ENCODE data around the gene SYT9.
A peak's percentile ranks its signal among the peaks of the same experiment; 100 is the strongest.

The SYT9 gene

GRCh38 chr11:7428196-7428595, 176.5 kb downstream of the SYT9 start:
- no peak for DNase-seq

- DNase-seq = no peak
These were observed 178.8 kb downstream of the SYT9 start for GRCh38 chr11:7430496-7430895.

- DNase-seq = no peak
These were observed 183.5 kb downstream of the SYT9 start for GRCh38 chr11:7435176-7435575.

GRCh38 chr11:7436146-7436545, 184.4 kb downstream of the SYT9 start:
- DNase-seq = no peak

GRCh38 chr11:7436657-7437056, 185.0 kb downstream of the SYT9 start:
- DNase-seq = no peak

- DNase-seq = no peak
These were observed 186.0 kb downstream of the SYT9 start for GRCh38 chr11:7437696-7438095.

- no peak for DNase-seq
These were observed 188.1 kb downstream of the SYT9 start for GRCh38 chr11:7439746-7440320.

GRCh38 chr11:7442588-7443215, 191.0 kb downstream of the SYT9 start:
- DNase-seq = peak; percentile 47

GRCh38 chr11:7444091-7444981, 192.6 kb downstream of the SYT9 start:
- no peak for DNase-seq

GRCh38 chr11:7445564-7445963, 193.9 kb downstream of the SYT9 start:
- no peak for DNase-seq

- DNase-seq = no peak
These were observed 196.5 kb downstream of the SYT9 start for GRCh38 chr11:7448201-7448600.

- DNase-seq = no peak
These were observed 197.6 kb downstream of the SYT9 start for GRCh38 chr11:7449211-7449840.

- DNase-seq = no peak
These were observed 198.1 kb downstream of the SYT9 start for GRCh38 chr11:7449841-7450214.

- no peak for DNase-seq
These were observed 199.1 kb downstream of the SYT9 start for GRCh38 chr11:7450836-7451235.

GRCh38 chr11:7451520-7451919, 199.8 kb downstream of the SYT9 start:
- DNase-seq = no peak

GRCh38 chr11:7451952-7452494, 200.3 kb downstream of the SYT9 start:
- no peak for DNase-seq

- DNase-seq = no peak
These were observed 203.2 kb downstream of the SYT9 start for GRCh38 chr11:7454854-7455253.

- DNase-seq = peak; percentile 12
These were observed 205.5 kb downstream of the SYT9 start for GRCh38 chr11:7457211-7457610.

GRCh38 chr11:7462706-7463105, 211.0 kb downstream of the SYT9 start:
- DNase-seq = no peak

- no peak for DNase-seq
These were observed 215.9 kb downstream of the SYT9 start for GRCh38 chr11:7467652-7468051.

GRCh38 chr11:7469351-7469865, 217.7 kb downstream of the SYT9 start:
- DNase-seq = no peak

GRCh38 chr11:7471071-7471470, 219.4 kb downstream of the SYT9 start:
- DNase-seq = no peak

- DNase-seq = no peak
These were observed 222.0 kb downstream of the SYT9 start for GRCh38 chr11:7473717-7474116.
